Esophagus muscularis mucosa (tissue), 4 donors: ENCODE measurements around the gene PNPT1. TPM values are rescaled to one million over a fixed set of nuclear protein-coding genes. Genes with fewer than 3 reads are reported as not detected.
"Not testable (repeated sequence)": the region's sequence is repeated elsewhere in the genome, so short reads cannot be mapped to it uniquely, and the experiment has no call there.

Experiments used
- DNase-seq: peaks from one replicate; pipeline ENCODE4 v3.0.0-alpha.2; 2017; ENCODE audit errors: extremely low spot score
- H3K27ac ChIP-seq, 4 donors: fragments of 200-600 bp; sonication (generic); replicated peaks in 1 of 4; 1 replicate in 3 of 4; 2 replicates in 1 of 4; pipeline ENCODE4 v1.5.1; 2016 to 2019; ENCODE audit warnings: mild to moderate bottlenecking in 1 of 4
- H3K27me3 ChIP-seq, 4 donors: fragments of 200-600 bp; sonication (generic); one replicate each; pipeline versions ENCODE4 v1.5.1 to v1.6.0; 2016 to 2019
- H3K36me3 ChIP-seq, 4 donors: fragments of 200-600 bp; sonication (generic); one replicate each; pipeline ENCODE4 v1.5.1; 2016 to 2019
- H3K4me1 ChIP-seq, 4 donors: fragments of 200-600 bp; sonication (generic); one replicate each; pipeline ENCODE4 v1.5.1; 2016 to 2019
- H3K4me3 ChIP-seq, 4 donors: fragments of 200-600 bp; sonication (generic); 1 replicate in 2 of 4; 2 replicates in 2 of 4; pipeline ENCODE4 v1.5.1; 2016 to 2019; ENCODE audit warnings: mild to moderate bottlenecking in 4 of 4, moderate library complexity in 1 of 4
- H3K9me3 ChIP-seq, 4 donors: fragments of 200-600 bp; sonication (generic); 1 replicate in 3 of 4; 2 replicates in 1 of 4; pipeline ENCODE4 v1.5.1; 2016 to 2019
- EP300 ChIP-seq: sonication (generic); formaldehyde crosslinking; IDR thresholded peaks from one replicate; pipeline ENCODE4 v1.6.1; 2017; ENCODE audit warnings: antibody characterized with exemption
- POLR2A ChIP-seq: fragments of 450-650 bp; IDR thresholded peaks from one replicate; pipeline ENCODE4 v1.6.1; 2017; ENCODE audit warnings: antibody characterized with exemption, moderate library complexity, mild to moderate bottlenecking, low read depth
- POLR2AphosphoS5 ChIP-seq, 2 donors: sonication (generic); formaldehyde crosslinking; IDR thresholded peaks; one replicate each; pipeline ENCODE4 v1.6.1; 2017; ENCODE audit warnings: antibody characterized with exemption in 2 of 2
- WGBS: methylation state at CpG from one replicate; pipeline ENCODE4 v1.1.5; 2018; 5-methylcytosine and 5-hydroxymethylcytosine counted together
- intact Hi-C: fragments of 100-400 bp; cut with DNase I; formaldehyde crosslinking; loops from one replicate; pipeline ENCODE4 v1.15.1; 2023
- total RNA-seq, 4 donors: library from RNA; depleted of rRNA; stranded (reverse); fragments of >200 nt; gene quantifications; one replicate each; pipeline versions ENCODE4 v1.1.0 to v1.2.1, GENCODE V29; 2016
- TF ChIP-seq, protein P1 (sequence below), 3 experiments: fragments of 200-600 bp in 2 of 3; fragments of 450-650 bp in 1 of 3; sonication (generic) in 2 of 3; IDR thresholded peaks; one replicate each; pipeline ENCODE4 v1.5.1; 2017 to 2019; ENCODE audit warnings: antibody characterized with exemption in 3 of 3, mild to moderate bottlenecking in 2 of 3, moderate library complexity in 1 of 3

The PNPT1 gene
- total RNA-seq, 4 donors from 2014 or later: 13.1 to 17.2 (median 15.6) TPM

DNA sequence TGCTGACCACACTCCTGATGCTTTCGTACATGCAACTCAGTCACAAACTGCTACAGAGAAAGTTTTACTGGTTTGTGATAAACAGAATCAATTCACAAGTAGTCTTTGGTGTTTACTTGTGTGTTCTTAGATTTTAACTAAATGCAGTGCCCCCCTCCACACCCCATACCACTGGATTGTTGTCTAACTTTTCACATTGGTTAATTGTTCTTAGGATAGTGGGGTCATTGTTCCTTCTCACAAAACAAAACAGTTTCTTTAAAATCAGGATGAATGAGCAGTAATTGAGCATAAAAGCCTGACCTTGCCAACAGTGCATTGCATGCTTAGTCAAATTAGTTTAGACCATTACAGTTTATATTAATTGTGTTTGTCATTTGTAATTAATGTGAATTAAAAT, 14.1 kb upstream of the PNPT1 start:
- no peak for DNase-seq
- WGBS: 88% methylated on average over 1 of the region's 1 CpG
- H3K27ac ChIP-seq: no peak overlapping the region
- intact Hi-C loops: no loop called here
- H3K4me1 ChIP-seq: no peaks in the 10 kb centered on the region
- no peaks in the 10 kb centered on the region for H3K36me3 ChIP-seq
- H3K9me3 ChIP-seq: no peaks in the 10 kb centered on the region
- no peak overlapping the region for H3K4me3 ChIP-seq
- TF ChIP-seq POLR2AphosphoS5 (IDR thresholded peaks at IDR 0.05) (no peak), POLR2A (no peak), EP300 (no peak)
- TF ChIP-seq, protein P1, sequence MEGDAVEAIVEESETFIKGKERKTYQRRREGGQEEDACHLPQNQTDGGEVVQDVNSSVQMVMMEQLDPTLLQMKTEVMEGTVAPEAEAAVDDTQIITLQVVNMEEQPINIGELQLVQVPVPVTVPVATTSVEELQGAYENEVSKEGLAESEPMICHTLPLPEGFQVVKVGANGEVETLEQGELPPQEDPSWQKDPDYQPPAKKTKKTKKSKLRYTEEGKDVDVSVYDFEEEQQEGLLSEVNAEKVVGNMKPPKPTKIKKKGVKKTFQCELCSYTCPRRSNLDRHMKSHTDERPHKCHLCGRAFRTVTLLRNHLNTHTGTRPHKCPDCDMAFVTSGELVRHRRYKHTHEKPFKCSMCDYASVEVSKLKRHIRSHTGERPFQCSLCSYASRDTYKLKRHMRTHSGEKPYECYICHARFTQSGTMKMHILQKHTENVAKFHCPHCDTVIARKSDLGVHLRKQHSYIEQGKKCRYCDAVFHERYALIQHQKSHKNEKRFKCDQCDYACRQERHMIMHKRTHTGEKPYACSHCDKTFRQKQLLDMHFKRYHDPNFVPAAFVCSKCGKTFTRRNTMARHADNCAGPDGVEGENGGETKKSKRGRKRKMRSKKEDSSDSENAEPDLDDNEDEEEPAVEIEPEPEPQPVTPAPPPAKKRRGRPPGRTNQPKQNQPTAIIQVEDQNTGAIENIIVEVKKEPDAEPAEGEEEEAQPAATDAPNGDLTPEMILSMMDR (IDR thresholded peaks at IDR 0.05): no peak
- peaks cover 0 to 15% (median 0%) of the 10 kb centered on the region in 4 donors for H3K27me3 ChIP-seq

DNA sequence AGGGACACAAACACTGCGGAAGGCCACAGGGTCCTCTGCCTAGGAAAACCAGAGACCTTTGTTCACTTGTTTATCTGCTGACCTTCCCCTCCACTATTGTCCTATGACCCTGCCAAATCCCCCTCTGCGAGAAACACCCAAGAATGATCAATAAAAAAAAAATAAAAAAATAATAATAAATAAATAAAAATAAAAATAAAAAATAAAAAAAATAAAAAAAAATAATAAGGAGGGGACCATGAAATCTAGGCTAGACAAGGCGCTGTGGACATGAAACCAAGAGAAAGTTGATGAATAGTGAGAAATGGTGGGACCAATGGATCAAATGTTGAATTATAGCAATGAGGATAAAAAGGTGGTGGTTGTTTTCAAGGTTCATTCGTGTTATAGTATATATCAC, 12.6 kb upstream of the PNPT1 start:
- H3K9me3 ChIP-seq, DNase-seq, H3K4me1 ChIP-seq, intact Hi-C loops, H3K27ac ChIP-seq, H3K4me3 ChIP-seq, H3K36me3 ChIP-seq: not testable (repeated sequence)
- WGBS: 86% methylated on average over 3 of the region's 4 CpGs
- peaks cover 0 to 15% (median 0%) of the 10 kb centered on the region in 4 donors for H3K27me3 ChIP-seq

DNA sequence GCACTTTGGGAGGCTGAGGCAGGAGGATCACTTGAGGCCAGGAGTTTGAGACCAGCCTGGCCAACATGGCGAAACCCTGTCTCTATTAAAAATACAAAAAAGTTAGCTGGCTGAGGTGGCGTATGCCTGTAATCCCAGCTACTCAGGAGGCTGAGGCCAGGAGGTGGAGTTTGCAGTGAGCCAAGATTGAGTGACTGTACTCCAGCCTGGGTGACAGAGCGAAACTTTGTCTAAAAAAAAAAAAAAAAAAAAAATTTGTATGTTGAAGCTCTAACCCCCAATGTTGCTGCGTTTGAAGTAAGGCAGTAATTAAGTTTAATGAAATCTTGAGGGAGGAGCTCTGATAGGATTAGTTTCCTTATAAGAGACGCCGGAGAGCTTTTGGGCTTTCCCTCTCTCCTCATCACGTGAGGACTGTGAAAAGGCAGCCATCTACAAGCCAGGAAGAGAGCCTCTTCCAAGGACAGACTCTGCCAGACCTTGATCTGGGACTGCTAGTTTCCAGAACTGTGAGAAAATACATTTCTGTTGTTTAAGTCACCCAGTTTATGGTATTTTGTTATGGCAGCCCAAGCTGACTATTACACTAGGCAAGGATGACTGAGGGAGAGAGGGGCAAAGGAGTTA, 11.5 kb upstream of the PNPT1 start:
- H3K4me3 ChIP-seq: no peak overlapping the region
- TF ChIP-seq, protein P1 (IDR thresholded peaks at IDR 0.05): no peak
- TF ChIP-seq EP300 (no peak), POLR2A (no peak), POLR2AphosphoS5 (IDR thresholded peaks at IDR 0.05) (no peak)
- intact Hi-C loops: no loop called here
- H3K27ac ChIP-seq: no peak overlapping the region
- peaks cover 0 to 15% (median 0%) of the 10 kb centered on the region in 4 donors for H3K27me3 ChIP-seq
- no peaks in the 10 kb centered on the region for H3K36me3 ChIP-seq
- 67% methylated on average over 7 of the region's 7 CpGs for WGBS
- H3K4me1 ChIP-seq: no peaks in the 10 kb centered on the region
- no peak for DNase-seq
- H3K9me3 ChIP-seq: no peaks in the 10 kb centered on the region

DNA sequence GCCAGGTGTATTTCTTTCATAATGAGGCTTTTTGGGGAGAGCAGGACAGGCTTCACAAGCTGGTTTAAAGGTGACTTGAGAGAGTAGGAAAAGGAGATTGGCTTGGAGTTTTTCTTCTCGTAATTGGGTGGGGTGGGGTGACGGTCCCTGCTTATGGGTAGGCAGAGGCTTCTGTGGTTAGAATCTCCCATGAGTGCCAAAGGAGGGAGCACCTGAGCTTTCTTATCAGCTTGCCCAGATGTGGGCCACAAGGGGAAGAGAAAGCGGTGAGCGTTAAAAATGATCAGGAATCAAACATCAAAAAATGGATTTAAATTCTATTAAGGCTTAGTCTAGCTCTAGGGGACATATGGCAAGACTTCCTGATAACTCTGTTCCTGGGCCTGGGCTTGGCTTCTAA, 9.7 kb upstream of the PNPT1 start:
- WGBS: 64% methylated on average over 4 of the region's 4 CpGs
- no peaks in the 10 kb centered on the region for H3K4me1 ChIP-seq
- no peaks in the 10 kb centered on the region for H3K9me3 ChIP-seq
- no peak overlapping the region for H3K4me3 ChIP-seq
- H3K27ac ChIP-seq: no peak overlapping the region
- intact Hi-C loops: no loop called here
- H3K27me3 ChIP-seq: peaks cover 0 to 28% (median 0%) of the 10 kb centered on the region in 4 donors
- TF ChIP-seq, protein P1 (IDR thresholded peaks at IDR 0.05): no peak
- TF ChIP-seq EP300 (no peak), POLR2AphosphoS5 (IDR thresholded peaks at IDR 0.05) (no peak), POLR2A (no peak)
- H3K36me3 ChIP-seq: no peaks in the 10 kb centered on the region
- DNase-seq: no peak

DNA sequence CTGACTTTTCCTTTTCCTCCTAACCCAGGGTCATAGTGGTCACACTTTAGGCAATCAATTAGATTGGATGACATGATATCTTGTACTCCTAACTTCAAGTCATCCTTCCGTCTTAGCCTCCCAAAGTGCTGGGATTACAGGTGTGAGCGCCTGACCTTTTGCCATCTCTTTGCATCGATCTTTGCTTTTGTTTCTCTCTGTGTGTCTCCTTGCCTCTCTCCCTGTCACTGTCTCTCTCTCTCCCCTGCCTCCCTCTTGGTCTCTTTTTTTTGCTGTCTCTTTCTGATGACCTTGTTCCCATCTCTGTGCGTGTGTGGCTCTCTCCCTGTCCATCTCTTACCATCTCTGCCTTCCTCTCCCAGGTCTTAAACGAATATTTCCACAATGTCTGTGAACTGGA, 904 bp downstream of the PNPT1 start:
- H3K36me3 ChIP-seq, DNase-seq, intact Hi-C loops, H3K9me3 ChIP-seq, H3K27me3 ChIP-seq: not testable (repeated sequence)
- peaks cover 4 to 16% (median 10%) of the 10 kb centered on the region in 4 donors for H3K4me1 ChIP-seq
- H3K27ac ChIP-seq: peak overlapping the region in 3 of 4 donors; percentile 43 to 72 (median 48)
- WGBS: 32% methylated on average over 5 of the region's 5 CpGs
- peak overlapping the region; percentile 65 to 80 (median 70) for H3K4me3 ChIP-seq

DNA sequence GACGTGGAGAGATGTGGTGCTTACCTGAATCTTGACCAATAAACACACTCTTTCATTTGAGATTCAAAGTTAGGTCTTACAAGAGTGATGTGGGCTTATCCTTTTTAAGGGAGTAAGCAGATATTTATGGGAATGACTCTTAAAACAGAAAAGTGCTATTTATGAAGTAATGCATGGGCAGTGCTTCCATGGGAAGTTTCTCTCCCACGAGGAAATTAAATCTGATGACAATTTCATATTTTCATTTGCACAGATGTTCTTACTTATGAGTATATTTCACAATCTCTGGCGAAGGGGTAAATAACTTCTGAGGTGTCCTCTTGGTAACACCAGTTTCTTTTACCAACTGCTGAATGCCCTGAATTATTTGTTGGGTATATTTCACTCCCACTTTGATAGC, 21.0 kb downstream of the PNPT1 start:
- no peaks in the 10 kb centered on the region for H3K4me1 ChIP-seq
- WGBS: 80% methylated on average over 3 of the region's 3 CpGs
- H3K36me3 ChIP-seq: peaks cover 6 to 85% (median 45%) of the 10 kb centered on the region in 4 donors

More for the DNA sequence above, 21.0 kb downstream of the PNPT1 start:
- intact Hi-C loops: no loop called here
- DNase-seq: no peak
- Histone ChIP-seq H3K27me3 (no peaks in the 10 kb centered on the region), H3K27ac (no peak overlapping the region), H3K4me3 (no peak overlapping the region), H3K9me3 (no peaks in the 10 kb centered on the region)
- TF ChIP-seq, protein P1 (IDR thresholded peaks at IDR 0.05): no peak
- TF ChIP-seq POLR2AphosphoS5 (IDR thresholded peaks at IDR 0.05): no peak
- TF ChIP-seq EP300: no peak
- TF ChIP-seq POLR2A: no peak
